ENCODE measurements around the gene TXNDC5.

Gene TXNDC5

DNA sequence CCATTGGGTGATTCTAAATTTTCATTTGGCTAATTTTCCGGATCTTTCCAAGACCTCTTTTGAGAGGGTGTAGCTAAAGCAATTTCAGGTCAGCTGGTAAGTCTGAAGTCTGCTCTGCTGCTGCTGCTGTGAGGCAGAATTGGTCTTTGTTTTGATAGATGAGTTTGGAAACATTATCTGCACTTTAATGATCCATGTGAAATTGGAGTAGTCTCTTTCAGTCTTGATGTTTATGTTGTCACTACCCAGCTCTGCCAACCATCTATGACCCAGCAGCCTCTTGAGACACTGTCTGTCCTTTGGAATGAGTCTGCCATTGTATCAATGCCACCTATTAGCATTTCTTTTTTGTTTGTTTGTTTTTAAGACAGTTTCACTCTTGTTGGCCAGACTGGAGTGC lies 44.1 kb downstream of the TXNDC5 start:
- Histone ChIP-seq H3K9me2 (replicated peaks; ENCODE audit: insufficient read depth, low read length) (no peaks in the 10 kb centered on the region), H2AFZ (ENCODE audit: low read length) (no peak overlapping the region), H3K36me3 (replicated peaks; ENCODE audit: insufficient read depth, low read length) (no peaks in the 10 kb centered on the region; the same call in 1 of the 2 replicates), H3F3A (ENCODE audit: insufficient read depth, low read length) (no peaks in the 10 kb centered on the region), H4K20me1 (ENCODE audit: insufficient read depth, low read length) (no peaks in the 10 kb centered on the region), H3K9me3 (replicated peaks; ENCODE audit: insufficient read depth, low read length) (no peaks in the 10 kb centered on the region), H3K27me3 (replicated peaks; ENCODE audit: insufficient read depth, low read length) (no peaks in the 10 kb centered on the region), H3K79me2 (ENCODE audit: low read length) (no peaks in the 10 kb centered on the region), H3K9ac (ENCODE audit: low read length) (no peak overlapping the region), H3K4me2 (ENCODE audit: low read depth, low read length) (no peak overlapping the region), H3K4me3 (ENCODE audit: low read length) (no peak overlapping the region), H3K4me1 (ENCODE audit: low read length) (no peaks in the 10 kb centered on the region), H3K27ac (ENCODE audit: low read length) (no peak overlapping the region)
- no peak for TF ChIP-seq CTCF (IDR thresholded peaks at IDR 0.05; ENCODE audit: low read length)
- no peak for TF ChIP-seq EZH2phosphoT487 (IDR thresholded peaks at IDR 0.05; ENCODE audit: low read length)
- DNase-seq: no peak

DNA sequence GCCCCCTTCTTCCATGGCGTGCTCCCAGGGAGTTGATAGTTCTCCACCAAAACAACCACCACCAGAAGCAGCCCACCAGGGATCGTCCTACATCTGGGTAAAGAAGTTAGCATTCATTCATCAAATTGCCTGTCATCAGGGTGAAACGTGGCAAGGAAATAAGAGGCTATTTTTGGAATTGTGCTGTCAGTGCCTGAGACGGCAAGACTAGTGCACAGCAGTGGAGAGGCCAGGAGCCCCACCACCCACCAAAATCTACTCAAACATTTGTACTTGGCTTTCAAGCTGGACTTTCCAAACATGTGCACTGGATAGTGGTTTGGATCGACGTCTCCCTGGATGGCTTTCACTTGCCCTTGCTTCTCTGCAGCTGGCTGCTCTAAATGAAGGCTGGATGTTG lies 44.8 kb downstream of the TXNDC5 start:
- no peaks in the 10 kb centered on the region; the same call in 1 of the 2 replicates for H3K36me3 ChIP-seq (replicated peaks; ENCODE audit: insufficient read depth, low read length)
- H3K4me3 ChIP-seq (ENCODE audit: low read length): no peak overlapping the region
- DNase-seq: no peak
- H2AFZ ChIP-seq (ENCODE audit: low read length): no peak overlapping the region
- no peaks in the 10 kb centered on the region for H3K79me2 ChIP-seq (ENCODE audit: low read length)
- H3K9ac ChIP-seq (ENCODE audit: low read length): no peak overlapping the region
- TF ChIP-seq EZH2 (optimal IDR thresholded peaks at IDR 0.05; ENCODE audit: low read depth, low read length) (no peak), EZH2phosphoT487 (IDR thresholded peaks at IDR 0.05; ENCODE audit: low read length) (no peak), CTCF (IDR thresholded peaks at IDR 0.05; ENCODE audit: low read length) (no peak)
- H3K27me3 ChIP-seq (replicated peaks; ENCODE audit: insufficient read depth, low read length): no peaks in the 10 kb centered on the region
- no peaks in the 10 kb centered on the region for H3F3A ChIP-seq (ENCODE audit: insufficient read depth, low read length)
- H3K4me2 ChIP-seq (ENCODE audit: low read depth, low read length): no peak overlapping the region
- H3K9me2 ChIP-seq (replicated peaks; ENCODE audit: insufficient read depth, low read length): no peaks in the 10 kb centered on the region
- H3K4me1 ChIP-seq (ENCODE audit: low read length): no peaks in the 10 kb centered on the region
- no peak overlapping the region for H3K27ac ChIP-seq (ENCODE audit: low read length)
- no peaks in the 10 kb centered on the region for H3K9me3 ChIP-seq (replicated peaks; ENCODE audit: insufficient read depth, low read length)
- no peaks in the 10 kb centered on the region for H4K20me1 ChIP-seq (ENCODE audit: insufficient read depth, low read length)

- no peaks in the 10 kb centered on the region for H3K27me3 ChIP-seq (replicated peaks; ENCODE audit: insufficient read depth, low read length)
- H3K27ac ChIP-seq (ENCODE audit: low read length): no peak overlapping the region
- TF ChIP-seq CTCF (IDR thresholded peaks at IDR 0.05; ENCODE audit: low read length): no peak
- TF ChIP-seq EZH2 (optimal IDR thresholded peaks at IDR 0.05; ENCODE audit: low read depth, low read length): no peak
- TF ChIP-seq EZH2phosphoT487 (IDR thresholded peaks at IDR 0.05; ENCODE audit: low read length): no peak
- no peak overlapping the region for H3K9ac ChIP-seq (ENCODE audit: low read length)
- H3K9me2 ChIP-seq (replicated peaks; ENCODE audit: insufficient read depth, low read length): no peaks in the 10 kb centered on the region
- no peak overlapping the region for H3K4me2 ChIP-seq (ENCODE audit: low read depth, low read length)
- no peak overlapping the region for H3K4me3 ChIP-seq (ENCODE audit: low read length)
- H3F3A ChIP-seq (ENCODE audit: insufficient read depth, low read length): 0 out of 2 replicates have a peak, but pooled peaks cover 4% of the 10 kb centered on the region
- no peak overlapping the region for H2AFZ ChIP-seq (ENCODE audit: low read length)
- DNase-seq: no peak
- no peaks in the 10 kb centered on the region; the same call in 1 of the 2 replicates for H3K36me3 ChIP-seq (replicated peaks; ENCODE audit: insufficient read depth, low read length)
- H3K9me3 ChIP-seq (replicated peaks; ENCODE audit: insufficient read depth, low read length): no peaks in the 10 kb centered on the region
- H4K20me1 ChIP-seq (ENCODE audit: insufficient read depth, low read length): no peaks in the 10 kb centered on the region
- no peaks in the 10 kb centered on the region for H3K4me1 ChIP-seq (ENCODE audit: low read length)
- peaks cover 44% of the 10 kb centered on the region for H3K79me2 ChIP-seq (ENCODE audit: low read length)
Observed at GRCh38 chr6:7859591-7859990, 51.0 kb downstream of the TXNDC5 start.

Data from MM.1S (cell line).